Loucy (cell line): Measurements from ENCODE around the gene KLHL8.

ENCODE experiments used
- H2AFZ ChIP-seq: fragments of 200-600 bp; sonication (generic); 2 replicates; pipeline ENCODE4 v1.6.0; 2016; ENCODE audit warnings: antibody characterized with exemption, mild to moderate bottlenecking, low read length, moderate library complexity
- H3F3A ChIP-seq: fragments of 200-600 bp; 2 replicates; pipeline ENCODE4 v1.6.0; 2016; ENCODE audit warnings: antibody characterized with exemption, low read depth, mild to moderate bottlenecking
- H3K27me3 ChIP-seq: fragments of 200-600 bp; sonication (generic); 2 replicates; pipeline ENCODE4 v1.6.1; 2014; ENCODE audit warnings: low read length, mild to moderate bottlenecking; ENCODE audit not compliant: insufficient read depth, poor library complexity, severe bottlenecking
- H3K36me3 ChIP-seq: fragments of 200-600 bp; sonication (generic); 2 replicates; pipeline ENCODE4 v1.6.1; 2016; ENCODE audit warnings: low read length; ENCODE audit not compliant: insufficient read depth
- H3K4me1 ChIP-seq: fragments of 200-600 bp; sonication (generic); 2 replicates; pipeline ENCODE4 v1.5.1; 2014; ENCODE audit warnings: low read length, mild to moderate bottlenecking; ENCODE audit not compliant: insufficient read depth, poor library complexity, severe bottlenecking
- H3K4me2 ChIP-seq: fragments of 200-600 bp; sonication (generic); 2 replicates; pipeline ENCODE4 v1.6.0; 2014; ENCODE audit warnings: antibody characterized with exemption, low read length, low read depth, mild to moderate bottlenecking; ENCODE audit not compliant: poor library complexity, severe bottlenecking
- H3K4me3 ChIP-seq: fragments of 200-600 bp; sonication (generic); 2 replicates; pipeline ENCODE4 v1.5.1; 2014; ENCODE audit warnings: low read length, mild to moderate bottlenecking, mixed read lengths; ENCODE audit not compliant: poor library complexity, severe bottlenecking
- H3K79me2 ChIP-seq: fragments of 200-600 bp; sonication (generic); 2 replicates; pipeline ENCODE4 v1.6.1; 2014; ENCODE audit warnings: low read length; ENCODE audit not compliant: insufficient read depth
- H3K9ac ChIP-seq: fragments of 200-600 bp; sonication (generic); 2 replicates; pipeline ENCODE4 v1.6.0; 2014; ENCODE audit warnings: mild to moderate bottlenecking, low read depth, low read length, moderate library complexity; ENCODE audit not compliant: poor library complexity, severe bottlenecking
- H3K9me2 ChIP-seq: fragments of 200-600 bp; sonication (generic); replicated peaks from 2 replicates; pipeline ENCODE4 v1.6.1; 2016; ENCODE audit warnings: low read depth, low read length, mixed read lengths
- H3K9me3 ChIP-seq: fragments of 200-600 bp; sonication (generic); 2 replicates; pipeline ENCODE4 v1.6.1; 2014; ENCODE audit warnings: mild to moderate bottlenecking, antibody characterized with exemption, low read length, low read depth; ENCODE audit not compliant: insufficient read depth
- H4K20me1 ChIP-seq: fragments of 200-600 bp; sonication (generic); 2 replicates; pipeline ENCODE4 v1.6.0; 2014; ENCODE audit warnings: antibody characterized with exemption, low read length, mild to moderate bottlenecking; ENCODE audit not compliant: insufficient read depth, poor library complexity, severe bottlenecking
- EZH2phosphoT487 ChIP-seq: fragments of 200-600 bp; IDR thresholded peaks from 2 replicates; pipeline ENCODE4 v1.6.1; 2018; ENCODE audit warnings: antibody characterized with exemption, mild to moderate bottlenecking, moderate library complexity, borderline replicate concordance
- TF ChIP-seq, protein P1 (sequence below): fragments of 200-600 bp; sonication (generic); conservative IDR thresholded peaks from 2 replicates; pipeline ENCODE4 v1.5.1; 2014; ENCODE audit warnings: mild to moderate bottlenecking, antibody characterized with exemption, low read length

The KLHL8 gene

DNA sequence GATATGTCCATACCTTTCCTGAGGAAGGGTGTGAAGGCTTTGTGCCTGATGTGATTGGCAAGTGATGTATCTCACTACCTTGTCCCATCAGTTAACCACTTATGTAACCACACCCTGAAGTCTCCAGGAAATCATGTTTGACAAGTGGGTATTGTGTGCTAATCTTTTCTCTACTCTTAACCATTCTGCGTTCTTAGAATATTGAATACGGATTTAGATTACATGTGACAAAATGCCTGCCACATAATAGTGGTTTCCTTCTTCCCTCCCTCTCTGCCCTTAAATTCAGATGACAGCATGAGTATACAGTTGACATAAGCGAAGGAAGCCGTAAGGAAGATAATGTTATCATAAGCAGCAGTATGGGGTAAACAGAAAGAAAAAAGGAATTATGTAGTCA lies 108.4 kb downstream of the KLHL8 start:
- H3K9me2 ChIP-seq: no peaks in the 10 kb centered on the region
- H4K20me1 ChIP-seq: no peaks in the 10 kb centered on the region
- H3K27me3 ChIP-seq: no peaks in the 10 kb centered on the region
- H3K4me2 ChIP-seq: no peak overlapping the region
- TF ChIP-seq, protein P1, sequence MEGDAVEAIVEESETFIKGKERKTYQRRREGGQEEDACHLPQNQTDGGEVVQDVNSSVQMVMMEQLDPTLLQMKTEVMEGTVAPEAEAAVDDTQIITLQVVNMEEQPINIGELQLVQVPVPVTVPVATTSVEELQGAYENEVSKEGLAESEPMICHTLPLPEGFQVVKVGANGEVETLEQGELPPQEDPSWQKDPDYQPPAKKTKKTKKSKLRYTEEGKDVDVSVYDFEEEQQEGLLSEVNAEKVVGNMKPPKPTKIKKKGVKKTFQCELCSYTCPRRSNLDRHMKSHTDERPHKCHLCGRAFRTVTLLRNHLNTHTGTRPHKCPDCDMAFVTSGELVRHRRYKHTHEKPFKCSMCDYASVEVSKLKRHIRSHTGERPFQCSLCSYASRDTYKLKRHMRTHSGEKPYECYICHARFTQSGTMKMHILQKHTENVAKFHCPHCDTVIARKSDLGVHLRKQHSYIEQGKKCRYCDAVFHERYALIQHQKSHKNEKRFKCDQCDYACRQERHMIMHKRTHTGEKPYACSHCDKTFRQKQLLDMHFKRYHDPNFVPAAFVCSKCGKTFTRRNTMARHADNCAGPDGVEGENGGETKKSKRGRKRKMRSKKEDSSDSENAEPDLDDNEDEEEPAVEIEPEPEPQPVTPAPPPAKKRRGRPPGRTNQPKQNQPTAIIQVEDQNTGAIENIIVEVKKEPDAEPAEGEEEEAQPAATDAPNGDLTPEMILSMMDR: no peak
- TF ChIP-seq EZH2phosphoT487: no peak
- 0 out of 2 replicates have a peak, but pooled peaks cover 3% of the 10 kb centered on the region for H3K79me2 ChIP-seq
- H2AFZ ChIP-seq: no peak overlapping the region
- peaks cover 88% of the 10 kb centered on the region; the same call in 1 of the 2 replicates for H3K36me3 ChIP-seq
- H3K9ac ChIP-seq: no peak overlapping the region
- H3K9me3 ChIP-seq: no peaks in the 10 kb centered on the region
- H3K4me3 ChIP-seq: no peak overlapping the region
- H3K4me1 ChIP-seq: no peaks in the 10 kb centered on the region
- no peaks in the 10 kb centered on the region for H3F3A ChIP-seq
